ENCODE measurements around the gene UQCRC2. TPM values are rescaled to one million over a fixed set of nuclear protein-coding genes. Genes with fewer than 3 reads are reported as not detected.
A peak's percentile ranks its signal among the peaks of the same experiment; 100 is the strongest.

Gene UQCRC2
- total and polyA plus RNA-seq, 8 donors = 124 to 702 (median 164) TPM

DNA sequence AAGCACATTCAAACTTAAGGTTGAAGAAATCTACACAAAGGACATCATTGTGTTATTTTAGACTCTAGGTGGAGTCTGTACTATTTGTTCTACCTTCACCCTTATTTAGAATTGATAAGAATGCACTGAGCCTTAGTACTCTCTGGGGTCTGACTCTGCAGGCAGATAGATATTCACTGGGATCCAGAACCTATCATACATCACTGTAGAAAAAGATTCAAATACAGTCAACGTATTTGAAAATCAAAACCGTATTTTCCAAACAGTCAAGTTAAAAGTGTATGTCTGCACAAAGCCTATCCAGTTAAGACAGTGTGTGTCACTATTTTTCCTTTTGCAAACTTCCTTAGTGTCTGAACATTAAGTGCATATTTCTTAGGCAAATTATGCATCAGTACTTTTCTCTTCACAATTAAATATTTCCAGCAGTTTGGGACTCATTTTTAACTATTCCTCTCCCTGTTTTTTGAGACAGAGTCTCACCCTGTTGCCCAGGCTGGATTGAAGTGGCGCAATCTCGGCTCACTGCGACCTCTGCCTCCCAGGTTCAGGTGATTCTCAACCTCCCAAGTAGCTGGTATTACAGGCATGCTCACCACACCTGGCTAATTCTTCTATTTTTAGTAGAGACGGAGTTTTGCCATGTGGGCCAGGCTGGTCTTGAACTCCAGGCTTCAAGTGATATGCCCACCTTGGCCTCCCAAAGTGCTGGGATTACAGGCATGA, 77.1 kb downstream of the UQCRC2 start:
- Histone ChIP-seq H3K27ac (peak overlapping the region in 4 of 5 donors; percentile 2 to 57 (median 48)), H3K27me3 (no peaks in the 10 kb centered on the region), H3K36me3 (no peaks in the 10 kb centered on the region), H3K4me1 (peaks cover 15 to 66% (median 42%) of the 10 kb centered on the region in 4 donors), H3K9me3 (no peaks in the 10 kb centered on the region), H3K4me3 (no peak overlapping the region)
- 48 to 73% (median 56%) methylated on average over 6 of the region's 6 CpGs for WGBS, 5 donors
- DNase-seq = peak in 1 of 2 donors; percentile 15
- TF ChIP-seq POLR2AphosphoS5 (IDR thresholded peaks at IDR 0.05) (no peak), CTCF (IDR thresholded peaks at IDR 0.05) (no peak), POLR2A (IDR thresholded peaks at IDR 0.05) (no peak), EP300 (IDR thresholded peaks at IDR 0.05) (no peak)
- intact Hi-C loops (cut with DNase I; ENCODE audit: low total_unique reads) = no loop called here

DNA sequence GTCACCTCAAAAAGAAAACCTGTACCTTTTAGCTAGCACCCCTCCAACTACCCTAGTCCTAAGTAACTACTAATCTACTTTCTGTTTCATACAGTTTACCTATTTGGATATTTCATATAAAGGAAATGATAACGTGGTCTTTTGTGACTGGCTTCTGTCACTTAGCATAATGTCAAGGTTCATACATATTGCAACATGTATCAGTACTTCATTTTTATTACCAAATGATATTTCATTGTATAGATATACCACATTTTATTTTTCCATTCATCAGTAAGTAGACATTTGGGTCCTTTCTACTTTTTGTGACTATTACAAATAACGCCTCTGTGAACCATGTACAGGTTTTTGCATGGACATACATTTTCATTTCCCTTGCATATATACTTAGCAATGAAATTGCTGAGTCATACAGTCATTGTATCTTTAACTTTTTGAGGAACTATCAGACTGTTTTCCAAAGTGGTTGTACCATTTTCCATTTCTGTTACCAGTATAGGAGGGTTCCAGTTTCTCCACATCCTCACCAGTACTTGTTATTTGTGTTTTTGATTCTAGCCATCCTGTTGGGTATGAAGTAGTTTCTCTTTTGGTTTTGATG, 78.4 kb downstream of the UQCRC2 start:
- no peaks in the 10 kb centered on the region for H3K9me3 ChIP-seq
- DNase-seq = no peak
- no peaks in the 10 kb centered on the region for H3K27me3 ChIP-seq
- H3K27ac ChIP-seq = no peak overlapping the region
- intact Hi-C loops (cut with DNase I; ENCODE audit: low total_unique reads) = no loop called here
- peaks cover 0 to 6% (median 0%) of the 10 kb centered on the region in 4 donors for H3K36me3 ChIP-seq
- TF ChIP-seq EP300 (IDR thresholded peaks at IDR 0.05) (no peak), CTCF (IDR thresholded peaks at IDR 0.05) (no peak), POLR2A (IDR thresholded peaks at IDR 0.05) (no peak), POLR2AphosphoS5 (IDR thresholded peaks at IDR 0.05) (no peak)
- WGBS, 5 donors = 31 to 83% (median 75%) methylated on average over 2 of the region's 2 CpGs
- H3K4me3 ChIP-seq = no peak overlapping the region
- H3K4me1 ChIP-seq = peaks cover 15 to 58% (median 33%) of the 10 kb centered on the region in 4 donors

Other genes starting within 250 kb of the UQCRC2 start
- gene NPIPB4, start 95.6 kb upstream of the UQCRC2 start, total RNA-seq = 100 to 1,000 TPM in 4 of 5 donors, 10 to 100 TPM in 1; 46.4 to 215 (median 124) TPM
- gene NPIPB4, start 95.6 kb upstream of the UQCRC2 start, polyA plus RNA-seq = 10 to 100 TPM in 1 of 3 donors, 1 to 10 TPM in 2; 4.1 to 16.0 (median 4.9) TPM
- gene PDZD9, start 47.8 kb downstream of the UQCRC2 start, total RNA-seq = not detected
- gene PDZD9, start 47.8 kb downstream of the UQCRC2 start, polyA plus RNA-seq = not detected
- gene MOSMO, start 54.8 kb downstream of the UQCRC2 start, total RNA-seq = 10 to 100 TPM in 2 of 5 donors, 1 to 10 TPM in 3; 1.2 to 32.3 (median 9.6) TPM
- gene MOSMO, start 54.8 kb downstream of the UQCRC2 start, polyA plus RNA-seq = 1 to 10 TPM; 6.4 to 8.7 (median 6.7) TPM
- under 1 TPM in 1 of 5 donors, not detected in 4; 0.37 TPM for gene VWA3A, start 139.2 kb downstream of the UQCRC2 start, total RNA-seq
- gene VWA3A, start 139.2 kb downstream of the UQCRC2 start, polyA plus RNA-seq = under 1 TPM in 1 of 3 donors, not detected in 2; 0.30 TPM
- not detected for gene SDR42E2, start 209.1 kb downstream of the UQCRC2 start, total RNA-seq
- gene SDR42E2, start 209.1 kb downstream of the UQCRC2 start, polyA plus RNA-seq = not detected

Measured in stomach (tissue), 9 donors.